Hematopoietic multipotent progenitor cell (in vitro differentiated cells): ENCODE measurements around the gene ZNF564. TPM values are rescaled to one million over a fixed set of nuclear protein-coding genes. Genes with fewer than 3 reads are reported as not detected.
"Not testable (repeated sequence)": the region's sequence is repeated elsewhere in the genome, so short reads cannot be mapped to it uniquely, and the experiment has no call there.

Experiments used
- DNase-seq, 3 donors: peaks; one replicate each; pipeline ENCODE4 v3.0.0-alpha.2; 2011 to 2015; ENCODE audit warnings: low read depth in 2 of 3, low spot score in 2 of 3
- total RNA-seq: library from RNA; depleted of rRNA; stranded (reverse); fragments of >200 nt; gene quantifications from one replicate; pipeline ENCODE4 v1.2.3, GENCODE V29; 2012

ZNF564 gene
- 4.8 TPM for total RNA-seq

DNA sequence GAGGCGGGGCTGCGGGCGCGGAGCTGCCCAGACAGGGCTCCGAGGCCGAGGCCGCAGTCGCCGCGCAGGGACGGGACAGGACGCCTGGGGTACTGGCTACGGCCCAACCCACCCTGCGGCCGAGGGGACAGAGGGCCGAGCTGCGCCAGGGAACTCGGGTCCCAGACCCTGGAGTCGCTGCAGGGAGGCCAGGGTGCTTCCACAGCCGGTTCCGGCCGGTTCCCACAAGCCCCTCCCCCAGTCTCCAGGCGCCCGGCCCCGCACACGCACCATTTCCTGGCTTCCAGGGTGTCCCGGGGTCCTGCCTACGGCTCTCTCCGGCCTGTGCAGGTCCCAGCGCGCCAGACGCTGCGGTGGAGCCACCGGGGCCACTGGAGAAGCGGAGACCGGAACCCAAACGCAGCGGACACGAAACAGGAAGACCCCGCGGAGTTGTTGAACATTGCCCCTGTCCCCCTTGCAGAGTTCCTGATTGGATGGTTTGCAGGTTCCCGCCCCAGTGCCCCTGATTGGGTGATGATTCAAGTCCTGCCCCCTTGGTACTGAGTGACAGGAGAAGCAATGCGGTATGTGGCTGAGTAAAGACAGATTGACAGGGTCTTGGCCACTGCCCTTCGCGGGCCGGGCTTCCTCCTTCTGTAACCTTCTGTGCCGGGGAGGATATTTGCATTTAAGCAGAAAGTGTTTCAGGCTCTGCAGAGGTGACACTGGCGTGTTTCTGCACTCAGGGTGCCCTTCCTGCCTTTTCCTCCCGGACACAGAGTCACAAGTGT is at the start of gene ZNF564:
Gene ZNF564 (minus strand): TSS at position 423 of the 773 bp plus-strand sequence. CDS start 150 bp downstream, at position 273.
- DNase-seq: peak; percentile 77 to 100 (median 98)

DNA sequence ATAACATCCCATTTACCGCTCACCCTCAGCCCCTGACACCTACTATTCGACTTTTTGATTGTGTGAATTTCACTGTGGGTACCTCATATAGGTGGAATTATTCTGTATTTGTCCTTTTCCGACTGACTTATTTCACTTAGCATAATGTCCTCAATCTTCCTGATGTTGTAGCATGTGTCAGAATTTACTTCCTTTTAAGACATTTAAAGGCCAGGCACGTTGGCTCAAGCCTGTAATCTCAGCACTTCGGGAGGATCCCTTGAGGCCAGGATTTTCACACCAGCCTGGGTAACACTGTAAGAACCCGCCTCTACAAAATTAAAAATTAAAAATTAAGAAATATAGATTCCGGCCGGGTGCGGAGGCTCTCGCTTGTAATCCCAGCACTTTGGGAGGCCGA is 46.3 kb upstream of the ZNF564 start:
- no peak for DNase-seq

DNA sequence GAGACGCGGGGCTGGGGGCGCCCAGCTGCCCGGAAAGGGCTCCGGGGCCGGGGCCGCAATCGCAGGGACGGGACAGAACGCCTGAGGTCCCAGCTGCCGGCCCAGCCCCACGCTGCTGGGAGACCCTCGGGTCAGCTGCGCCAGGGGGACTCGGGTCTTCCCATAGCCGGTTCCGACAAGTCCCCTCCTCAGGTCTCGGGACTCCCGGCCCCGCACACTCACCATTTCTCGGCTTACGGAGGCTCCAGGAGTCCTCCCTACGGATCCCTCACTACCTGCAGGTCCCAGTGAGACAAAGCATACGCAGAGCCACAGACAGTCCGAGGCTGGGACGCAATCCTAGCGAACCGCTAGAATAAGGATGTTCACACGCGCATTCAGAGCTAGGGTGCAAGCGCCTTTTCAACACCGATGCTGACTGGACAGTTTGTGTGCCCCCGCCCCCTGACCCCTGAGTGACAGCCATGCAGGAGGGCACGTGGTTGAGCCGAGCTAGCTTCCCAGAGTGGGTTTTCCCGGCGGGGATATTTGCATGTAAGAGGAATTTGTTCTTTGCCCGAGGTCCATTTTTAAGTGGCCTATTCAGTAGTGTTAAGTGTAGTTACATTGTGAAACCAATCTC is 45.8 kb upstream of the ZNF564 start:
- DNase-seq: no peak

DNA sequence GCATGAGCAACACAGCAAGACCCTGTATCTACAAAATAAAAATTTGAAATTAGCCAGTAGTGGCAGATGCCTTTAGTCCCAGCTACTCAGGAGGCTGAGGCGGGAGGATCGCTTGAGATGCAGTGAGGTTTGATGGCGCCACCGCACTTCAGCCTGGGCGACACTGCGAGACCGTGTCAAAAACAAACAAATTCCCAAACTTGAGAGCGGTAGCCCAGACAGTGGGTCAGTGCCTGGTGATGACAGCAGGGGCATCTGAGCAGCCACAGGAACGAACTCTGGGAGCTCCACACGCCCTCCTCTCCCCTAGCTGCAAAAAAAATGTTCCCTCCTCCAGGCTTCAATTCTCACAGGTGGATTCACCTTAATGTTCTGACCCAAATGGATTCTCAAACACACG is 45.2 kb upstream of the ZNF564 start:
- DNase-seq: no peak

DNA sequence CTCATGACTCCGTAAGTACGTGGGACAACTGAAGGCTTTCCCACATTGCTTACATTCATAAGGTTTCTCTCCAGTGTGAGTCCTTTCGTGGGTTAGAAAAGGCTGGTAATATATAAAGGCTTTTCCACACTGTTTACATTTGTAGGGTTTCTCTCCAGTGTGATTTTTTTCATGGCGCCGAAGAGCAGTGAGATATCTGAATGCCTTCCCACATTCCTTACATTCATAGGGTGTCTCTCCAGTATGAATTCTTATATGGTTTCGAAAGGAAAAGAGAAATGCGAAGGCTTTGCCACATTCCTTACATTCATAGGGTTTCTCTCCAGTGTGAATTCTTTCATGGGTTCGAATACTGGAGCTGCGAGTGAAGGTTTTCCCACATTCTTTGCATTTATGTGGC is 29.8 kb upstream of the ZNF564 start:
- DNase-seq: no peak

DNA sequence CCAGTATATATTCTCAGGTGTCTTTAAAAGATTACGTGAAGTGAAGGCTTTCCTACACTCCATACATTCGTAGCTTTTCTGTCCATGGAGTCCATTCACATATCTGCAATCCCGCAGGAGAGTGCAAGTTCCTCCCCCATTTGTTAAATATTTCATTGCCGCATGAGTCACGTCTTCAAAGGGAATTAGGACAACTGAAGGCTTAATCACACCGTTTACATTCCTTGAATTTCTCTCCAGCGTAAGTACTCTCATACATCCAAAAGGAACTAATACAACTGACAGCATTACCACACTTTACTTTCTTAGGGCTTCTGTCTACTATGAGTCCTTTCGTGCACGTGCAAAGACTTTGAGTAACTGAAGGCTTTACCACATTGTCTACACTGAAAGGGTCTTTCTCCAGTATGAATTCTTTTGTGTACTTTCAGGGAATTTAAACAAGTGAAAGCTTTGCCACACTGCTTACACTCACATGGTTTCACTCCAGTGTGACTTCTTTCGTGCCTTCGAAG is 29.0 kb upstream of the ZNF564 start:
- DNase-seq: no peak

DNA sequence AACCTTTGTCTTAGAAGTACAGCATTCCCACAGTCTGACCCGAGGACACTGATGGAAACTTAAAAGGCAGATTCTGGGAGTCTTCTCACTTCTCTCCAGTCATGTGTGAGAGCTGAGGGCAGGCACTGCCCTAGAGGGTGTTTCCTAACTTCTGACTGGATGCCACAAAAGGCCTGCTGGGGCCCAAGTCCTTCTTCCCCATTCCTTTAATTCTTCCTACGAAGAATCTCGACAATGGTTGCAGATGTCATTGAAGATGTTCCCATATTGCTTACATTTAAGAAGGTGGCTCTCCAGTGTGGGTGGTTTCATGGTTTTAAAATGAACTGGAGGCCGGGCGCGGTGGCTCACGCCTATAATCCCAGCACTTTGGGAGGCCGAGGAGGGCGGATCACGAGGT is 27.4 kb upstream of the ZNF564 start:
- DNase-seq: no peak

DNA sequence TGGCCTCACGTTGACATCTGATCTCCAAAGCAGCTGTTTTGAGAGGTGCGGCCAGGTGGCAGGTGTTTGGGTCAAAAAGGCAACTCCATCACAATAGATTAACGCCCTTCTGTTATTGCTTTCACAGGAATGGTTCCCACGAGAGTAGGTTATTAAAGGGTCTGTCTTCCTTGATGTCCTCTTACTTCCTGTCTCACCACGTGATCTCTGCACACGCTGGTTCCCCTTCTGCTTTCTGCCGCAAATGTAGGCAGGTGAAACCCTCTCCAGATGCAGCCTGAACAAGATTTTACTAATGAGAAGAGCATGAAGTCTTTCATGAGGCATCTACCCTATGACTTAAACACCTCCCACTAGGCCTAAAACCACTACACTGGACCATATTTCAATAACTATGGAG is 22.8 kb upstream of the ZNF564 start:
- DNase-seq: peak in 1 of 3 donors; percentile 57

DNA sequence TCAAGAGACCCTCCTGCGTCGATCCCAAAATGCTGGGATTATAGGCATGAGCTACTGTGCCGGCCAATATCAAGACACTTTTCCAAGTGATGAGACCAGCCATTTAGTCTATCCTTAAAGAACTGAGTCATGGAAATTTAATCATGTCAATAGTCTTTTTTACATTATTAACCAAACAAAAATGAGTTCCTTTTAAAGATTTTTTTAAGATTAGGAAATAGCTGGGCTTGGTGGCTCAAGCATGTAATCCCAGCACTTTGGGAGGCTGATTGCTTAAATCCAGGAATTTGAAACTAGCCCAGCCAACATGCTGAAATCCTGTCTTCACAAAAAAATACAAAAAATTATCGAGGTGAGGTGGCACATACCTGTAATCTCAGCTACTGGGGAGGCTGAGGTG is 16.7 kb upstream of the ZNF564 start:
- no peak for DNase-seq

DNA sequence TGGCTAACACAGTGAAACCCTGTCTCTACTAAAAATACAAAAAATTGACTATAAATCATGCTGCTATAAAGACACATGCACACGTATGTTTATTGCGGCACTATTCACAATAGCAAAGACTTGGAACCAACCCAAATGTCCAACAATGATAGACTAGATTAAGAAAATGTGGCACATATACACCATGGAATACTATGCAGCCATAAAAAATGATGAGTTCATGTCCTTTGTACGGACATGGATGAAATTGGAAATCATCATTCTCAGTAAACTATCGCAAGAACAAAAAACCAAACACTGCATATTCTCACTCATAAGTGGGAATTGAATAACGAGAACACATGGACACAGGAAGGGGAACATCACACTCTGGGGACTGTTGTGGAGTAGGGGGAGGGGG is 15.1 kb upstream of the ZNF564 start:
- not testable (repeated sequence) for DNase-seq

DNA sequence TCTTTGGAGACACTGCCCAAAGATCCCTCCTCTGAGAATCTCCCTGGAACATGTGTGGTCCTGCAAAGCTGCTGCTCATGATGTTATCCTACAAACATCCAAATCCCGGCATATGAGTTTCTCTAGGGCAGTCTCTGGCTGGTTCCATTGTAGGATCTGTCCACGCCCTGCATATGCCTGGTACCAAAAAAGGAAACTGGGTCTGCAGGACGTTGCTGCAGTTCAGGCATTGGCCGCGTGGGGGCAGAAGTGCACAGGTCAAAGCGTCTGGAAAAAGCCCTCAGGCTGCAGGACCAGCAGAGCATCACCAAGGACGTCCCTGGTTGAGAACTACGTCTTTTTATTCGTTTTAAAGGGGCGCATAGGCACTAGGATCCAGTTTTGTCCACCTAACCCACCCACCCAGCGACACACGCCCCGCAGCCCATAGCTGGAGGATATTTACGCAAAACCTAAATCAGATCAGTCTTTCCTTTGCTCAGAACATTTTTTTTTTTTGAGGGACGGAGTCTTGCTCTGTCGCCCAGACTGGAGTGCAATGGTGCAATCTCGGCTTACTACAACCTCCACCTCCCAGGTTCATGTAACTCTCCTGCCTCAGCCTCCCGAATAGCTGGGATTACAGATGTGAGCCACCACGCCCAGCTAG is 12.9 kb upstream of the ZNF564 start:
- peak; percentile 79 to 89 (median 82) for DNase-seq

DNA sequence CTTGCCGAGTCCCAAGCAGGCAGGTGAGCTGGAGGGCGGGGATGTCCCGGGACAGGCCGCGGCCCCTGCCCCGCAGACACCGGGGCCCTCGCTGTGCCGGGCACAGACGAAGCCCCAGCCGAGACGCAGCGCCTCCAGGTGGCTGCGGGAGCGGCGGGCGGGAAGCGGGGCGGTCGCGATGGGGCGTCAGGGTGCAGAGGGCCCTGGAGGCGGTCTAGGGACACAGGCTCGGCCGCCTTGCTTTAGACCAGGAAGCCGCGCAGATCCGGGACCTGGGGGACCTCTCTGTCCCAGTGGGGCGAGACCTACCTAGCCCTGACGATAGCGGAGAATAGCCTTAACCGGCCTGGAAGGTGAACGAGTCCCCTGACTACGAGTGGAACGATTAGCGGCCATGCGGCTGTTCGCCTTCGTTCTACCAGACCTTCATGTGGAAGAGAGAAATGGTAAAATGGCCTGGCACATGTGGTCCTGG is 4.2 kb upstream of the ZNF564 start:
- DNase-seq: peak in 1 of 3 donors; percentile 41

DNA sequence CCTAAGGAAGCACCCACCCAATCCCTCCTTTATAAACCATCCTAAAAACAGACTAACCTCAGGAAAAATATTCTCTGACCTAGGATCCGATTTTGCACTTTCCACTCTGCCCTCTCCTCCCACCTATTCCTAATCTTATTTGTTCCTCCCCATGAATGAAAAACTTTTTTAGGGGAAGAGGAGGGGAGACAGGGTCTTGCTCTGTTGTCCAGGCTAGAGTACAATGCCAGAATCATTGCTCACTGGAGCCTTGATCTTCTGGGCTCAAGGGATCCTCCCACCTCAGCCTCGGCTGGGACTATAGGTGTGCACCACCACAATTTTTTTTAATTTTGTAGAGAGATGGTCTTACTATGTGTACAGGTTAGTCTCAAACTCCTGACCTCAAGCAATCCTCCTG is 4.4 kb downstream of the ZNF564 start:
- DNase-seq: no peak

DNA sequence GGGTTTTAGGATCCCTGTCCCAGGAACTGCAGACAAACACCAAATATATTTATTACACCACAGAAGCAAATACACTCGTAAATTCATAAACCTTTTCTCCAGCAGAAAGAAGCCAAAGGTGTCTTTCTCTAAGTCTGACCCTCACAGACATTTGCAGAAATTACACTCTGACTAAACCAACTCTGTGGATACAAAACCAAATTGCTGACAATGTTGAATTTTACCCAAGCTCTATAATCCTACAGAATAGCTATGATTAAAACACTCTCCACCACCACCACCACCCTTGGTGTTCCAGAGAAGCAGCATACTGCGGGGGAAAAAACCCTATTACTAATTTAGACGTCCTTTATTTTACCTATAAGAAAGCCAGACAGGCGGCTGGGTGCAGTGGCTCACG is 5.2 kb downstream of the ZNF564 start:
- no peak for DNase-seq

DNA sequence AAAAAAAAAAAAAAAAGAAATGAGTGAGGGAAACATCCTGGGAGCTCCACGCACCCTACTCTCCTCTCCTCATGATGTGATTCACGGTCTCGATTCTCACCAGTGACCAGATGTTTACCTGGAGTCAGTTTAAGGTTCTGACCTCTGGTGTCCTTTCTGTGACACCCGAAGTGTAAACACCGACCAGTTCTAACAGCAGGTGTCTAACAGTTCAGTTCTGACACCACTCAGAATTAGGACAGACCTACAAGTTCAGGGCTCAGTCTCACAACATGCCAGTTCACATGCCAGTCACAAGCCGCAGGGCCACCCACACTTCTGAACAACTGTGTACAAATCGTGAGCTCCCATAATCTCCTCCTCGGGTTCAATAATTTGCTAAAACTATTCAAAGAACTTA is 6.0 kb downstream of the ZNF564 start:
- DNase-seq: no peak

DNA sequence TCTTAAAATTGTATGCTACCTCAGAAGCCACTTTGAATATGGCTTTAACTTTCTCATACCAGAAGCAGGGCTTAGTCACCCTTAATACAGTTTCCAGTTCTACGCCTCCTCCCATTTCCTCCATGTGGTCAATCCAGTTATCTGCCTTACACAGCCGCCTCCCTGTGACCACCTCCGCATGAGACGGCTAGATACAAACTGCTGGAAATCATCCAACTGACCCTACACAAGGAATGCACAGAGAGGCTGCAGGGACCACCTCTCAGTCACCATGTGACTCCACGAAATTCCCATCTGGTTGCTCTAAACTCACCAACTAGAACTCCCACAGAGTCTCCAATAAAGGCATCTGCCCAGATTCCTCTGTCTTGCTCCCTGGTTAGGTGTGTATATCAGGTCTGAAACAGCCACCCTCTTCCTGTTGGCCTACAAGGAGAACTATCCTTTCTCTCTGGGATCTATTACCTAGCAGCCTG is 6.8 kb downstream of the ZNF564 start:
- peak in 2 of 3 donors; percentile 90 to 94 for DNase-seq

DNA sequence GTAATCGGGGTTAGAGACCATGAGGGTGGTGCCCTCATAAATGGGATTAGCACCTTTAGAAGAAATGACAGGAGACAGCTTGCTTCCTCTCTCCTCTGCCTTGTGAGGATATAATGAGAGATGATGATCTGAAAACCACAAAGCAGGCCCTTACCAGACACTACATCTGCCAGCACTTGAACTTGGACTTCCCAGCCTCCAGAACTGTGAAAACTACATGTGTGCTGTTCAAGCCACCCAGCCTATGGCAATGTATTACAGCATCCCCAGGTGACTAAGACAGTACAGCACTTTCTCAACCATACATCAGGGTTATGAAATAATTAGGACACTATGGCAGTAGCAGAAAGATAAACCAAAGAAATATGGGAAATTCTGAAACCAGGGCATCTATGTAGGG is 7.4 kb downstream of the ZNF564 start:
- no peak for DNase-seq

DNA sequence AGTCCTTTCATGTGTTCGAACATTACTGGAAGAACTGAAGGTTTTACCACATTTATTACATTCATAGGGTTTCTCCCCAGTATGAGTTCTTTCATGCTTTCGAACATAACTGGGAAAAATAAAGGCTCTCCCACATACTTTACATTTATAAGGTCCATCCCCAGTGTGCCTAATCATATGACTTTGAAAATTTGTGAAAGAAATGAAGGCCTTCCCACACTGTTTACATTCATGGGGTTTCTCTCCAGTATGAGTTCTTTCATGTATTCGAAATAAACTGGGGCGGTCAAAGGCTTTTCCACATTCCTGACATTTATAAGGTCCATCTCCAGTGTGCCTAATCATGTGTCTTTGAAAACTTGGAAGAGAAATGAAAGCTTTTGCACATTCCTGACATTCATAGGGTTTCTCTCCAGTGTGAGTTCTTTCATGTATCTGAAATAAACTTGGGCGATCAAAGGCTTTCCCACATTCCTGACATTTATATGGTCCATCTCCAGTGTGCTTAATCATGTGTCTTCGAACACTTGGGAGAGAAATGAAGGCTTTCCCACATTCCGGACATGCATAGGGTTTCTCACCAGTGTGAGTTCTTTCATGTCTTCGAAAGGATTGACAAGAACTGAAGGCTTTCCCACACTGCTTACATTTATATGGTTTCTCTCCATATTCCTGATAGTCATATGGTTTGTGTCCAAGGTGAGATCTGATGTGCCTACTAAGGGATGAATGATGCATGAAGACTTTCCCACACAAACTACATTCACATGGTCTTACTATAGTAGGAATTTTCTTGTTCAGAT is 24.0 kb downstream of the ZNF564 start:
- DNase-seq: peak in 2 of 3 donors; percentile 14 to 78

DNA sequence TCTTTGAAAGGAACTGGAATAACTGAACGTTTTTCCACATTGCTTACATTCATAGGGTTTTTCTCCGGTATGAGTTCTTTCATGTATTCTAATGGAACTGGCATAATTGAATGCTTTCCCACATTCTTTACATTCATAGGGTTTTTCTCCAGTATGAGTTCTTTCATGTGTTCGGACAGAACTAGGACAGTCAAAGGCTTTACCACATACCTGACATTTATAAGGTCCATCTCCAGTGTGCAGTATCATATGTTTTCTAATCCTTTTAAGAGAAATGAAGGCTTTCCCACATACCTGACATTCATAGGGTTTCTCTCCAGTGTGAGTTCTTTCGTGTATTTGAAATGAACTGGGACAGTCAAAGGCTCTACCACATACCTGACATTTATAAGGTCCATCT is 24.7 kb downstream of the ZNF564 start:
- no peak for DNase-seq

DNA sequence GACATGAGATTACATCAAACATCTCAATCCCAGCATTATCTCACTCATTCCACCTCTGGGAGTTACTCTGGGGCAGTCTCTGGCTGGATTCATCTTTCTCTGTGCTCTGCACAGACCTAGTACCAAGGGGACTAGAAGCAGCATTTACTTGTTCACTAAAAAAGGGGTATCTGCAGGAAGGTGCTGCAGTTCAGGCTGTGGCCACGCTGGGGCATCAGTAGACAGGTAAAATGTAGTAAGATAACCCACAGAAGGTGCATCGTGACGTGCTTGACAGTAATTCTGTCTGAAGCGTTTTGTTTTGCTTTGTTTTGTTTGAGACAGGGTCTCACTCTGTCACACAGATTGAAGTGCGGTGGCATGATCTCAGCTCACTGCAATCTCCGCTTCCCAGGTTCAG is 29.3 kb downstream of the ZNF564 start:
- DNase-seq: no peak
